Measurements from ENCODE around the gene CCDC192.
A peak's percentile ranks its signal among the peaks of the same experiment; 100 is the strongest.

The CCDC192 gene

DNA sequence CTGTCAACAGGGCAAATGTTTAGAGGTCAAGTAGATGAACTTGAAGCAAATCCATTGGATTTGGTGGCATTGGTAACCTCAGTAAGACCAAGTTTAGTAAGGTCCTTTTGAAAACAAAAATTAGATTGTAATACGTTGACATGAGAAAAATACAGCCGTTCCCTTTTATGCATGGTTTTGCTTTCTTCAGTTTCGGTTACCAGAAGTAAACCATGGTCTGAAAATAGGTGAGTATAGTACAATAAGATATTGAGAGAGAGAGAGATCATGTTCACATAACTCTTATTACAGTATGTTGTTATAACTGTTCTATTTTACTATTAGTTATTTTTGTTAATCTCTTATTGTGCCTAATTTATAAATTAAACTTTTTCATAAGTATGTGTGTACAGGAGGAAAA is 223.8 kb downstream of the CCDC192 start:
- Histone ChIP-seq H3K9me3 (ENCODE audit: control insufficient read depth, low read length) (no peaks in the 10 kb centered on the region), H3K36me3 (ENCODE audit: control insufficient read depth, insufficient read depth, low read length, severe bottlenecking) (no peaks in the 10 kb centered on the region), H3K27me3 (replicated peaks; ENCODE audit: control insufficient read depth, insufficient read depth, low read length) (no peaks in the 10 kb centered on the region), H3K4me1 (ENCODE audit: control insufficient read depth, insufficient read depth, low read length) (no peaks in the 10 kb centered on the region), H3K9ac (ENCODE audit: low read length) (no peak overlapping the region), H3K4me3 (ENCODE audit: low read length) (no peak overlapping the region)
- DNase-seq (ENCODE audit: low read depth), result no peak

DNA sequence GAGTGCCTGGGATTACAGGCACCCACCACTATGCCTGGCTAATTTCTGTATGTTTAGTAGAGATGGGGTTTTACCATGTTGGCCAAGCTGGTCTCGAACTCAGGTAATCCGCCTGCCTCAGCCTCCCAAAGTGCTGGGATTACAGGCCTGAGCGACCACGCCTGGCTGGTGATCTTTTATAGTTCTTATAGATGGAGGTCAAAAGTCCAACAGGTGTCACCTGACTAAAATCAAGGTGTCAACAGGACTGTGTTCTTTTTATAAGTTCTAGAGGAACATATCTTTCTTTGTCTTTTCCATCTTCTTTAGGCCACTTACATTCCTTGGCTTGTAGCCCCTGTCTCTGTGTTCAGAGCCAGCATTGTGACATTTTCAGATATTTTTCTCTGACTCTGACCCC is 224.9 kb downstream of the CCDC192 start:
- Histone ChIP-seq H3K9ac (ENCODE audit: low read length) (no peak overlapping the region), H3K9me3 (ENCODE audit: control insufficient read depth, low read length) (no peaks in the 10 kb centered on the region), H3K4me3 (ENCODE audit: low read length) (no peak overlapping the region), H3K4me1 (ENCODE audit: control insufficient read depth, insufficient read depth, low read length) (no peaks in the 10 kb centered on the region), H3K36me3 (ENCODE audit: control insufficient read depth, insufficient read depth, low read length, severe bottlenecking) (no peaks in the 10 kb centered on the region), H3K27me3 (replicated peaks; ENCODE audit: control insufficient read depth, insufficient read depth, low read length) (no peaks in the 10 kb centered on the region)
- DNase-seq (ENCODE audit: low read depth), result no peak

DNA sequence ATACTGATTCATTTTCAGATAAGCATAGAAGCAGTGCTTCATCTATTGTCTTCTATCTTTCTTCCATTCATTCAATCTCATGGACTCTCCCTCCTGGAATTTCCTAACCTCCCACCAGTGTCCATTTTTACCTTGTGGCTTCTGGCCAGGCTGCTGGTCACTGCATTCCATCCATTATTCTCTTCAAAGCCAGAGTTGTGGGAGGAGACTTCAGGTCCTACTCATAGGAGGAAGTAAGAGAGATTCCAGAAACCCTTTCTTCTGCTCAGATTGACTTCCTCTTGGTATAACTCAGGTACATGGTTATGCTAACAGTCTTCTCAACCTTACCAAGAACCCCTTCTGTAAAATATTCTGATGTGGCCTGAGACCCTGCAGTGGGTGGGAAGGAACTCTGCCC is 227.1 kb downstream of the CCDC192 start:
- Histone ChIP-seq H3K27me3 (replicated peaks; ENCODE audit: control insufficient read depth, insufficient read depth, low read length) (no peaks in the 10 kb centered on the region), H3K9ac (ENCODE audit: low read length) (no peak overlapping the region), H3K4me1 (ENCODE audit: control insufficient read depth, insufficient read depth, low read length) (peaks cover 16% of the 10 kb centered on the region), H3K4me3 (ENCODE audit: low read length) (no peak overlapping the region), H3K9me3 (ENCODE audit: control insufficient read depth, low read length) (no peaks in the 10 kb centered on the region), H3K36me3 (ENCODE audit: control insufficient read depth, insufficient read depth, low read length, severe bottlenecking) (no peaks in the 10 kb centered on the region)
- no peak for DNase-seq (ENCODE audit: low read depth)

DNA sequence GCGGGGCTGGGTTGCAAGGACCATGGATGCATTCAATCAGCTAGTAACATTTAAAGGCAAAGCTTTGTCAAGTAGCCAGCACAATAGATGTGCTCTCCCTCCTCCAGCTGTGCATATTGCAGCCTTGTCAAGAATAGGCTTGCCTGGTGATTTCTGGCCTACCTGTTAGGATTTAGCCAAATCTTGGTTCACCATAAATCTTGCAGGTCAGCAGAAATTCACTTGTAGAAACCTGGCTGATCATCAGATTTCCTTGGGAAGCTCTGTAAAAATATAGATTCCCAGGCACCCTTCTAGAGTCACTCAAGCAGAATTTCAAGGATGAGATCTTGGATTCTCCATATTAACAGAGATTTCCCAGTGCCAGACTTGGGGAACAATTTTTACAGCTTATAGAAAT is 228.2 kb downstream of the CCDC192 start:
- Histone ChIP-seq H3K9me3 (ENCODE audit: control insufficient read depth, low read length) (no peaks in the 10 kb centered on the region), H3K27me3 (replicated peaks; ENCODE audit: control insufficient read depth, insufficient read depth, low read length) (no peaks in the 10 kb centered on the region), H3K36me3 (ENCODE audit: control insufficient read depth, insufficient read depth, low read length, severe bottlenecking) (no peaks in the 10 kb centered on the region), H3K4me3 (ENCODE audit: low read length) (no peak overlapping the region), H3K9ac (ENCODE audit: low read length) (no peak overlapping the region), H3K4me1 (ENCODE audit: control insufficient read depth, insufficient read depth, low read length) (peaks cover 17% of the 10 kb centered on the region)
- no peak for DNase-seq (ENCODE audit: low read depth)

DNA sequence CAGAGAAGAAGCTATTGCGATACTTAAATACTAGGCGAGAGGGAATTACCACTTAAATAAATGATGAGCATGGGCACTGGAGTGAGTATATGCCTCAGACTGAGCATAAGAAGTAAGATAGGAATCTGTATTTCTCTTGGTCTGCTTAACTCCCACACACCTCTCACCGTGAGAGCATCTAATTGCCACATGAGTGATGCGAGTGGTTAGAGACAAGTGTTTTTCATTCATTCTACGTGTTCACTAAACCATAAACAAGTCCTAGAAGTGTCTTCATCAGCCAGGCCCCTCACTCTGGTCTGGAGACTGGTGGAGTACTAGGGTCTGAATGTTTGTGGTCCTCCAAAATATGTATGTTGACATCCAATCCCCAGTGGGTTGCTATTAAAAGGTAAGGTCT is 230.2 kb downstream of the CCDC192 start:
- Histone ChIP-seq H3K36me3 (ENCODE audit: control insufficient read depth, insufficient read depth, low read length, severe bottlenecking) (no peaks in the 10 kb centered on the region), H3K4me1 (ENCODE audit: control insufficient read depth, insufficient read depth, low read length) (peaks cover 17% of the 10 kb centered on the region), H3K4me3 (ENCODE audit: low read length) (no peak overlapping the region), H3K9ac (ENCODE audit: low read length) (no peak overlapping the region), H3K9me3 (ENCODE audit: control insufficient read depth, low read length) (no peaks in the 10 kb centered on the region), H3K27me3 (replicated peaks; ENCODE audit: control insufficient read depth, insufficient read depth, low read length) (no peaks in the 10 kb centered on the region)
- DNase-seq (ENCODE audit: low read depth), result no peak

DNA sequence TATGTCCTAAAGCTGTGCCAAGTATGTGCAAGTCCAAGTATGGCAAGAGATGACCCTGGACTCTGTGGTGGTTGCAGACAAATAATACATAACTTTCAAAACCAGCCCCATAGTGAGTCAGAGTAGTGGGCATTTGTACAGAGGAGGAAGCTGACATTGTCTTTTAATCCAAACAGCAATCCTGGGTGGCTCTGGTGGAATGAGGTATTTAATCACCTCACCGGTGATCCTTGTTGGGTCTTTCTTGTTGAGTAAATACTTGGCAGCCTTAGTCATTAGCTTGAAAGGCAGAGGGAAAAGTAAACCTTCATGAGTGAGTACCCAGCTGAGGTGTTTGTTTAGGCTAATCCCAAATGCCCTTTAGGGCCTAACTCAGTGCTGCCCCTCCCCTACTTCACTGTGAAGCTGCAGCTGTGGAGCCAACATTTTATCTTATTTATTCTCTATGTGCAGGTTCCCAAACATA is 231.6 kb downstream of the CCDC192 start:
- H3K9me3 ChIP-seq (ENCODE audit: control insufficient read depth, low read length), result no peaks in the 10 kb centered on the region
- DNase-seq (ENCODE audit: low read depth), result peak; percentile 75
- no peak overlapping the region for H3K9ac ChIP-seq (ENCODE audit: low read length)
- peaks cover 22% of the 10 kb centered on the region for H3K4me1 ChIP-seq (ENCODE audit: control insufficient read depth, insufficient read depth, low read length)
- H3K27me3 ChIP-seq (replicated peaks; ENCODE audit: control insufficient read depth, insufficient read depth, low read length), result no peaks in the 10 kb centered on the region
- no peak overlapping the region for H3K4me3 ChIP-seq (ENCODE audit: low read length)
- no peaks in the 10 kb centered on the region for H3K36me3 ChIP-seq (ENCODE audit: control insufficient read depth, insufficient read depth, low read length, severe bottlenecking)

DNA sequence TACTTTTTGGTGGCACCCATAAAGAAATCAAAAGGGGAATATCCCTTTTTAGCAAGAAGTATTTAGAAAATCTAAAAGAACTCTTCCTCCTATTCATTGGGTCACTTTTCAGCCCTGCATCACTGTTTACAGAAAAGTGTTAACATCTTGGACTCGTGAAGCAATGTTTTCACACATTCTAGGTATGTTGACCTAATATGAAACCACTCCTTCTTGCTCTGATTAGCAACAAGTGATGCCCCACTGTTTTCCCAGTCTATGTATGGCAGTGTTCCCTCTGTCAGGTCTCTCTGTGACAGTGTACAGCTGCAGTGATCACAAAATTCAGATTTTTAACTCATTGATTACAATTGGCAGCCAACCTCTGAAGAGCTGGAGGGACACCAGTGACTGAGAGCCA is 232.2 kb downstream of the CCDC192 start:
- H3K9ac ChIP-seq (ENCODE audit: low read length), result no peak overlapping the region
- H3K4me3 ChIP-seq (ENCODE audit: low read length), result no peak overlapping the region
- H3K9me3 ChIP-seq (ENCODE audit: control insufficient read depth, low read length), result no peaks in the 10 kb centered on the region
- no peaks in the 10 kb centered on the region for H3K36me3 ChIP-seq (ENCODE audit: control insufficient read depth, insufficient read depth, low read length, severe bottlenecking)
- no peaks in the 10 kb centered on the region for H3K27me3 ChIP-seq (replicated peaks; ENCODE audit: control insufficient read depth, insufficient read depth, low read length)
- H3K4me1 ChIP-seq (ENCODE audit: control insufficient read depth, insufficient read depth, low read length), result peaks cover 22% of the 10 kb centered on the region
- no peak for DNase-seq (ENCODE audit: low read depth)

DNA sequence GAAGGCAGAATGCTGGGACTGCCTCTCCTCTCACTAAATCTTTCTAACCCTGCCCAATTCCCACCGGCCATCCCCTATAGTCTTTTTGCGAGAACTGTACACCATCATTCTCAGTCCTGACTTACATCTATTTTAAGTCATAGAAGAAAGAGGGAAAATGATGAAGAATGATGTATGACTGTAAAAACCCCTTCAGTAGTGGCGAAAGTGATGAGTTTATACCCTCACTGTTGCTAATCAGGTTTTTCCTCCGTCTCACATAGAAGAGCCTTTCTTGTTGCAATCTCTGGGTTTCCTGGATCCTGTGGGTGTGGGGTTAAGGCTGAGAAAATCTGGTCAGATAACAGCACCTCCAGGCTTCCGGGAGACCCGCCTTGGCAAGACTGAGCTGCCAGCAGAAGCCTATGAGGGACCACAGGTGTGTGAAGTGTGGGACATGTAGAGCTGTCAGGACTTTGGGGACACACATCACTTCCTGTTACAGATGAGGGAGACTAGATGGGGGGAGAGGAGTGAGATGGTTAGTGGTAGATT is 233.3 kb downstream of the CCDC192 start:
- H3K4me3 ChIP-seq (ENCODE audit: low read length), result no peak overlapping the region
- H3K4me1 ChIP-seq (ENCODE audit: control insufficient read depth, insufficient read depth, low read length), result peaks cover 25% of the 10 kb centered on the region
- DNase-seq (ENCODE audit: low read depth), result no peak
- no peak overlapping the region for H3K9ac ChIP-seq (ENCODE audit: low read length)
- H3K27me3 ChIP-seq (replicated peaks; ENCODE audit: control insufficient read depth, insufficient read depth, low read length), result no peaks in the 10 kb centered on the region
- no peaks in the 10 kb centered on the region for H3K9me3 ChIP-seq (ENCODE audit: control insufficient read depth, low read length)
- no peaks in the 10 kb centered on the region for H3K36me3 ChIP-seq (ENCODE audit: control insufficient read depth, insufficient read depth, low read length, severe bottlenecking)

DNA sequence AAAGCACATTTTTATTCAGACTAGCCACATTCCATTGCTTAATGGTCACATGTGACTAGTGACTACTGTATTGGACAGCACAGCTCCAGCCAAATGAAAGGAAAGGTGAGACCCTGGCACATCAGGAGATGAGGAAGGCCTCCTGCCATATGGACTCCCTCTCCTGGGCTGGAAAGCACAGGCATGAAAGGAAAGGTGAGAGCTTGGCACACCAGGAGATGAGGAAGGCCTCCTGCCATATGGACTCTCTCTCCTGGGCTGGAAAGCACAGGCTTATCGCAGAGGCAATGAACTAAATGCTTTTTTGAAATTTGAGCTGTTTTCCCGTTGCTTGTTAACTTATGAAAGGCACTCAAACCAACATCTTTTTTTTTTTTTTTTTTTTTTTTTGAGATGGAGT is 235.6 kb downstream of the CCDC192 start:
- Histone ChIP-seq H3K27me3 (replicated peaks; ENCODE audit: control insufficient read depth, insufficient read depth, low read length) (no peaks in the 10 kb centered on the region), H3K36me3 (ENCODE audit: control insufficient read depth, insufficient read depth, low read length, severe bottlenecking) (no peaks in the 10 kb centered on the region), H3K4me3 (ENCODE audit: low read length) (no peak overlapping the region), H3K9me3 (ENCODE audit: control insufficient read depth, low read length) (no peaks in the 10 kb centered on the region), H3K4me1 (ENCODE audit: control insufficient read depth, insufficient read depth, low read length) (peaks cover 25% of the 10 kb centered on the region), H3K9ac (ENCODE audit: low read length) (no peak overlapping the region)
- no peak for DNase-seq (ENCODE audit: low read depth)

DNA sequence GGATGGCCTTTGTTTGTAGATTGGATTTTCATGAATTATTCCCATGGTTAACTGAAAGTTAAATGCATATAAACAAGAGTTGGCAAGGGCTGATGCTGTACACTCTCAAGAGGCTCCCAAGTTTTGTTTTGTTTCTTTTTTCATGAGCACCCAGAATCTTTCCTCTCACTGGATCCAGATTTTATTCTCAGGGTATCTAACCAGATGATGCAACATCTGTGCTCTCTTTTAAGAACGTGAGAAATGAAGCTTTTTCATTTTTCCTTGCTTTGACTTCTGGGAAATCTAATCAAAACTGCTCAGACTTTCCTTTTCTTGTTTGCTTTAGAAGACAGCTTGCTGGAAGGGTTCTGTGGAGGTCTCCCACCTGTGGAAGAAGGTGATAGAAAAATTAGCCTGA is 237.7 kb downstream of the CCDC192 start:
- Histone ChIP-seq H3K27me3 (replicated peaks; ENCODE audit: control insufficient read depth, insufficient read depth, low read length) (no peaks in the 10 kb centered on the region), H3K9ac (ENCODE audit: low read length) (no peak overlapping the region), H3K4me1 (ENCODE audit: control insufficient read depth, insufficient read depth, low read length) (peaks cover 8% of the 10 kb centered on the region), H3K36me3 (ENCODE audit: control insufficient read depth, insufficient read depth, low read length, severe bottlenecking) (no peaks in the 10 kb centered on the region), H3K4me3 (ENCODE audit: low read length) (no peak overlapping the region), H3K9me3 (ENCODE audit: control insufficient read depth, low read length) (no peaks in the 10 kb centered on the region)
- no peak for DNase-seq (ENCODE audit: low read depth)

DNA sequence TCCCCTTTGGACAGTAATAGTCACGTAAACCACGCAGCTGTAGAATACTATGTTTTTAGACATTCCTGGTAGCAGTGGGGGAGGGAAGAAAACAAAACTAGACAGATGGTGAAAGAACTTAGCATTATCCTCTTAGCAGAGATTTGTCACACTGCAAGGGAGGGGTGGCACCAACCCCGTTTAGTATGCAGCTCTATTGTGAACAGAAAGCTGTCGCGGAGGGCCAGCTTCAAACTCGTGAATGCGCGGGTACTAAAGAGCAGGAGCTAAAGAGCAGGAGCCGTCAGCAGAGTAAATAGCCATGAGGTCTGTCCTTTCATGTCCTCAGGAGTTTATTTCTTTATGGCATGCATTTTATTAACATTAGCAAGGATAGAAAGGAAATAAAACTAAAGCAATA is 238.5 kb downstream of the CCDC192 start:
- Histone ChIP-seq H3K4me3 (ENCODE audit: low read length) (no peak overlapping the region), H3K27me3 (replicated peaks; ENCODE audit: control insufficient read depth, insufficient read depth, low read length) (no peaks in the 10 kb centered on the region)

More for the DNA sequence above, 238.5 kb downstream of the CCDC192 start:
- Histone ChIP-seq H3K9me3 (ENCODE audit: control insufficient read depth, low read length) (no peaks in the 10 kb centered on the region), H3K36me3 (ENCODE audit: control insufficient read depth, insufficient read depth, low read length, severe bottlenecking) (no peaks in the 10 kb centered on the region), H3K9ac (ENCODE audit: low read length) (no peak overlapping the region), H3K4me1 (ENCODE audit: control insufficient read depth, insufficient read depth, low read length) (peaks cover 8% of the 10 kb centered on the region)
- DNase-seq (ENCODE audit: low read depth), result no peak

All from adipocyte (in vitro differentiated cells).